Upper lobe of left lung (tissue), 6 donors: Measurements from ENCODE around the gene SLC9A4. TPM values are rescaled to one million over a fixed set of nuclear protein-coding genes. Genes with fewer than 3 reads are reported as not detected.

Experiments used
- ATAC-seq, 2 donors: fragments of 200-7000 bp; cut with Tn5 transposase; one replicate each; pipeline ENCODE4 v1.9.1; 2022; ENCODE audit warnings: mild to moderate bottlenecking in 2 of 2, moderate library complexity in 2 of 2; ENCODE audit not compliant: low FRiP score in 2 of 2
- DNase-seq, 2 donors: peaks; one replicate each; pipeline ENCODE4 v3.0.0-alpha.2; 2019 to 2020
- H3K27ac ChIP-seq, 4 donors: fragments of 200-600 bp; sonication (generic); one replicate each; pipeline ENCODE4 v1.5.1; 2016 to 2019
- H3K27me3 ChIP-seq, 4 donors: fragments of 200-600 bp; sonication (generic); one replicate each; pipeline ENCODE4 v1.5.1; 2017 to 2019
- H3K36me3 ChIP-seq, 4 donors: fragments of 200-600 bp; sonication (generic); one replicate each; pipeline ENCODE4 v1.5.1; 2016 to 2019
- H3K4me1 ChIP-seq, 4 donors: fragments of 200-600 bp; sonication (generic); one replicate each; pipeline ENCODE4 v1.5.1; 2018 to 2019
- H3K4me3 ChIP-seq, 4 donors: fragments of 200-600 bp; sonication (generic); one replicate each; pipeline ENCODE4 v1.5.1; 2017 to 2019; ENCODE audit warnings: mild to moderate bottlenecking in 2 of 4, moderate library complexity in 1 of 4
- H3K9me3 ChIP-seq, 4 donors: fragments of 200-600 bp; sonication (generic); one replicate each; pipeline ENCODE4 v1.5.1; 2018 to 2019
- CTCF ChIP-seq, 6 experiments: fragments of 450-650 bp in 4 of 6; fragments of 200-600 bp in 2 of 6; sonication (generic) in 2 of 6; IDR thresholded peaks; one replicate each; pipeline ENCODE4 v1.5.1; 2016 to 2019; ENCODE audit warnings: antibody characterized with exemption in 6 of 6
- EP300 ChIP-seq, 4 donors: sonication (generic); formaldehyde crosslinking; IDR thresholded peaks; one replicate each; pipeline ENCODE4 v1.5.1; 2017; ENCODE audit warnings: antibody characterized with exemption in 4 of 4, control low read depth in 2 of 4
- POLR2A ChIP-seq, 4 donors: fragments of 450-650 bp; IDR thresholded peaks; one replicate each; pipeline ENCODE4 v1.5.1; 2016 to 2017; ENCODE audit warnings: antibody characterized with exemption in 4 of 4, mild to moderate bottlenecking in 2 of 4
- POLR2AphosphoS5 ChIP-seq, 2 donors: sonication (generic); formaldehyde crosslinking; IDR thresholded peaks; one replicate each; pipeline ENCODE4 v1.5.1; 2017; ENCODE audit warnings: antibody characterized with exemption in 2 of 2
- WGBS, 2 donors: methylation state at CpG; one replicate each; pipeline ENCODE4 v1.1.5; 2017 to 2018; 5-methylcytosine and 5-hydroxymethylcytosine counted together
- total RNA-seq, 6 donors: library from RNA; depleted of rRNA in 4 of 6; stranded (reverse); fragments of >200 nt in 4 of 6; gene quantifications; one replicate each; pipeline versions ENCODE4 v1.1.0 to v1.2.1, GENCODE V29; 2016 to 2021
- donor health status: DM: no; HTN: no; CAD: no; lungs with moderate emphysema.
- donor health status: DM: no; HTN: yes; CAD: no; lungs with severe emphysema.

Gene SLC9A4
- total RNA-seq, 6 donors from 2014 or later, result not detected

DNA sequence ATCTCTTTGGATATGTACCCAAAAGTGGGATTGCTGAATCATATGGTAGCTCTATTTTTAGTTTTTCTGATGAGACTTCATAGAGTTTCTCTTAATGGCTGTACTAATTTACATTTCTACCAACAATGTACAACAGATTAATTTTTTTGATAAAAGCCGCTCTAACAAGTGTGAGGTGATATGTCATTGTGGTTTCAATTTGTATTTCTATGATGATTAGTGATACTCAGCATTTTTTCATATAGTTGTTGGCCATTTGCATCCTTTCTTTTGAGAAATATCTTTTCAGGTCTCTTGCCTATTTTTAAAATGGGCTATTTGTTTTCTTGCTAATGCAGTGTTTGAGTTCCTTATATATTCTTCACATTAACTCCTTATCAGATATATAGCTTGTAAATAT is 45.8 kb upstream of the SLC9A4 start:
- H3K4me1 ChIP-seq, result no peaks in the 10 kb centered on the region
- peak overlapping the region in 2 of 4 donors; percentile 9 to 21 for H3K27ac ChIP-seq
- H3K9me3 ChIP-seq, result no peaks in the 10 kb centered on the region
- H3K36me3 ChIP-seq, result no peaks in the 10 kb centered on the region
- DNase-seq (no peak), ATAC-seq (no peak)
- TF ChIP-seq POLR2AphosphoS5 (IDR thresholded peaks at IDR 0.05) (no peak), CTCF (IDR thresholded peaks at IDR 0.05) (no peak), POLR2A (IDR thresholded peaks at IDR 0.05) (no peak)
- 38 to 93% methylated on average over 1 of the region's 1 CpG for WGBS, 2 donors
- H3K4me3 ChIP-seq, result peak overlapping the region in 1 of 4 donors; percentile 1
- no peaks in the 10 kb centered on the region for H3K27me3 ChIP-seq

- no peaks in the 10 kb centered on the region for H3K9me3 ChIP-seq
- 66 to 72% methylated on average over 2 of the region's 2 CpGs for WGBS, 2 donors
- peak overlapping the region in 1 of 4 donors; percentile 2 for H3K27ac ChIP-seq
- no peak overlapping the region for H3K4me3 ChIP-seq
- no peaks in the 10 kb centered on the region for H3K27me3 ChIP-seq
- DNase-seq (no peak), ATAC-seq (no peak)
- H3K36me3 ChIP-seq, result no peaks in the 10 kb centered on the region
- no peaks in the 10 kb centered on the region for H3K4me1 ChIP-seq
- TF ChIP-seq POLR2A (IDR thresholded peaks at IDR 0.05) (no peak), POLR2AphosphoS5 (IDR thresholded peaks at IDR 0.05) (no peak), CTCF (IDR thresholded peaks at IDR 0.05) (no peak), EP300 (IDR thresholded peaks at IDR 0.05) (no peak)
These were observed 44.5 kb upstream of the SLC9A4 start for GRCh38 chr2:102428573-102428972.

- 87 to 97% methylated on average over 2 of the region's 2 CpGs for WGBS, 2 donors
- no peaks in the 10 kb centered on the region for H3K27me3 ChIP-seq
- no peak for TF ChIP-seq POLR2AphosphoS5 (IDR thresholded peaks at IDR 0.05)
- no peak for TF ChIP-seq EP300 (IDR thresholded peaks at IDR 0.05)
- no peak for TF ChIP-seq CTCF (IDR thresholded peaks at IDR 0.05)
- no peak for TF ChIP-seq POLR2A (IDR thresholded peaks at IDR 0.05)
- no peak overlapping the region for H3K27ac ChIP-seq
- no peaks in the 10 kb centered on the region for H3K36me3 ChIP-seq
- no peak overlapping the region for H3K4me3 ChIP-seq
- no peak for DNase-seq
- H3K9me3 ChIP-seq, result no peaks in the 10 kb centered on the region
- ATAC-seq, result no peak
- peaks cover 0 to 12% (median 7%) of the 10 kb centered on the region in 4 donors for H3K4me1 ChIP-seq
These were observed 40.6 kb upstream of the SLC9A4 start for GRCh38 chr2:102432386-102432785.

DNA sequence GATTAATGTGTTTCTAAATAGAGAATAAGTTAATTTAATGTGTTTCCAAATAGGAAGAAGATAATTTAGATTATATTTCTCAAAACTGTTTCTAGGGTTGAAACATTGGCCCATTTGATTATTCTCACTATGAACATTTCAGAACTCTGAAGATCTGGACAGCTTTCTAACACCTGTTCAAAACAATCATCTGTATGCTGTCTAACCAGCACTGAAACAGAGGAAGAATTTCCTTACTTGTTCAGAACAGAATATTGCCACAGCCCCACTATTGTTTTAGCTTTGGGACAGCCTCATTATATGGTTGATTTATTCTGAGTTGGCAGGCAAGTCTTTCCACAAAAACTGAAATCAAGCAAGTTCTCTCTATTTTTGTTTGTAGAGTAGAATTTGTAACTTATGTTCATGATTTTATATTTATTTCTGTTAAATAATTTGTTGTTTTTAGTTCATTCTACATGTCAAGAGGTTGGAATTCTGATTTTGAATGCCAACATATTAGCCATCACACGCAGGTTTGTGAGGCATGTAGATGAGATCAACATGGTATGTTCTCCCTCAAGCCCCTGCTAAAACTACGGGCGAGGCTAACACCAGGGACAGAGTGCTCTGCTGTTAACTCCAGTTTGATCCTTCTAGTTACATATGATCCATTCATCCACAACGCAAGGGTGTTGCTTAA is 38.9 kb upstream of the SLC9A4 start:
- no peaks in the 10 kb centered on the region for H3K36me3 ChIP-seq
- H3K9me3 ChIP-seq, result no peaks in the 10 kb centered on the region
- H3K4me1 ChIP-seq, result peaks cover 0 to 12% (median 7%) of the 10 kb centered on the region in 4 donors
- H3K4me3 ChIP-seq, result no peak overlapping the region
- ATAC-seq (no peak), DNase-seq (no peak)
- no peak for TF ChIP-seq CTCF (IDR thresholded peaks at IDR 0.05)
- no peak for TF ChIP-seq EP300 (IDR thresholded peaks at IDR 0.05)
- no peak for TF ChIP-seq POLR2AphosphoS5 (IDR thresholded peaks at IDR 0.05)
- no peak for TF ChIP-seq POLR2A (IDR thresholded peaks at IDR 0.05)
- H3K27me3 ChIP-seq, result no peaks in the 10 kb centered on the region
- no peak overlapping the region for H3K27ac ChIP-seq
- WGBS, 2 donors, result 91 to 98% methylated on average over 4 of the region's 4 CpGs
